SK-N-SH (cell line): Measurements from ENCODE around the gene PAX2. TPM values are rescaled to one million over a fixed set of nuclear protein-coding genes. Genes with fewer than 3 reads are reported as not detected.

Experiments used
- CTCF ChIA-PET: fragments of 300-600, 350-600 bp; formaldehyde crosslinking; extraction: SDS; loops from one replicate; lab custom pipeline; 2021; lab: Yijun Ruan, JAX
- POLR2A ChIA-PET: fragments of 350-600 bp; sonication (Branson Sonifier 250); formaldehyde crosslinking; extraction: SDS; loops from one replicate; lab custom pipeline; 2020; ENCODE audit warnings: antibody characterized with exemption, inconsistent platforms; lab: Yijun Ruan, JAX
- DNase-seq: peaks from one replicate; pipeline ENCODE4 v3.0.0; 2012
- H2AFZ ChIP-seq: fragments of 200-600 bp; sonication (generic); 2 replicates; pipeline ENCODE4 v1.8.1; 2016; ENCODE audit warnings: antibody characterized with exemption, mild to moderate bottlenecking, low read depth
- H3F3A ChIP-seq: fragments of 200-600 bp; sonication (generic); replicated peaks from 2 replicates; pipeline ENCODE3; 2016; ENCODE audit warnings: antibody characterized with exemption, mild to moderate bottlenecking; ENCODE audit not compliant: insufficient read depth
- H3K27ac ChIP-seq, 2 experiments: fragments of 200-500 bp in 1 of 2; fragments of 200-600 bp in 1 of 2; sonication (Bioruptor generic) in 1 of 2; sonication (generic), shearing (Covaris generic) in 1 of 2; 2 replicates each; pipeline versions ENCODE4 v1.5.1 to v1.6.1; 2014 to 2016; ENCODE audit warnings: low read depth in 2 of 2, inconsistent platforms in 1 of 2, low read length in 1 of 2, mild to moderate bottlenecking in 1 of 2, mixed read lengths in 1 of 2
- H3K27me3 ChIP-seq: fragments of 200-600 bp; sonication (generic), shearing (Covaris generic); 2 replicates; pipeline ENCODE4 v1.6.1; 2016; ENCODE audit warnings: mixed run types; ENCODE audit not compliant: insufficient read depth
- H3K36me3 ChIP-seq, 2 experiments: fragments of 200-500 bp in 1 of 2; fragments of 200-600 bp in 1 of 2; sonication (Bioruptor generic) in 1 of 2; sonication (generic) in 1 of 2; replicated peaks in 1 of 2; 2 replicates each; pipeline versions ENCODE3 to v1.5.1; 2014 to 2016; ENCODE audit warnings: low read length in 1 of 2, mild to moderate bottlenecking in 1 of 2; ENCODE audit not compliant: insufficient read depth in 2 of 2, control insufficient read depth in 1 of 2
- H3K4me1 ChIP-seq, 2 experiments: fragments of 200-500 bp in 1 of 2; fragments of 200-600 bp in 1 of 2; sonication (Bioruptor generic) in 1 of 2; sonication (generic), shearing (Covaris generic) in 1 of 2; 2 replicates each; pipeline versions ENCODE4 v1.5.1 to v1.6.1; 2014 to 2016; ENCODE audit warnings: low read depth in 1 of 2, low read length in 1 of 2, mixed run types in 1 of 2; ENCODE audit not compliant: insufficient read depth in 2 of 2, control insufficient read depth in 1 of 2
- H3K4me2 ChIP-seq: fragments of 200-600 bp; sonication (generic), shearing (Covaris generic); 2 replicates; pipeline ENCODE4 v1.6.1; 2017; ENCODE audit warnings: mixed run types
- H3K4me3 ChIP-seq, 2 experiments: fragments of 200-500 bp in 1 of 2; fragments of 200-600 bp in 1 of 2; sonication (Bioruptor generic) in 1 of 2; sonication (generic), shearing (Covaris generic) in 1 of 2; 2 replicates each; pipeline versions ENCODE4 v1.5.1 to v1.8.1; 2014 to 2016; ENCODE audit warnings: low read depth in 2 of 2, inconsistent platforms in 1 of 2, low read length in 1 of 2, mild to moderate bottlenecking in 1 of 2, mixed read lengths in 1 of 2, moderate library complexity in 1 of 2
- H3K79me2 ChIP-seq: fragments of 200-600 bp; sonication (generic); 2 replicates; pipeline ENCODE4 v1.8.1; 2017; ENCODE audit warnings: mild to moderate bottlenecking; ENCODE audit not compliant: insufficient read depth
- H3K9ac ChIP-seq: fragments of 200-600 bp; sonication (generic); 2 replicates; pipeline ENCODE4 v1.6.1; 2017; ENCODE audit warnings: mixed run types
- H3K9me2 ChIP-seq: fragments of 200-600 bp; sonication (generic); 2 replicates; pipeline ENCODE4 v1.6.1; 2017; ENCODE audit warnings: mixed run types
- H3K9me3 ChIP-seq: fragments of 200-600 bp; sonication (generic); 2 replicates; pipeline ENCODE4 v1.6.1; 2017; ENCODE audit warnings: mixed run types, mild to moderate bottlenecking, moderate library complexity
- H4K20me1 ChIP-seq: fragments of 200-600 bp; sonication (generic); 2 replicates; pipeline ENCODE4 v1.6.1; 2017; ENCODE audit warnings: mild to moderate bottlenecking, mixed run types; ENCODE audit not compliant: insufficient read depth
- FOSL2 ChIP-seq: IDR thresholded peaks from 2 replicates; pipeline ENCODE4 v1.4.0; 2012; ENCODE audit warnings: low read depth, mild to moderate bottlenecking, moderate library complexity, borderline replicate concordance
- FOXJ3 ChIP-seq: sonication (generic); formaldehyde crosslinking; IDR thresholded peaks from 2 replicates; pipeline ENCODE4 v1.5.1; 2020; ENCODE audit warnings: mild to moderate bottlenecking, missing genetic modification reagents
- RAD21 ChIP-seq: IDR thresholded peaks from 2 replicates; pipeline ENCODE4 v1.6.1; 2012; ENCODE audit warnings: mild to moderate bottlenecking, low read length
- RCOR1 ChIP-seq: fragments of 150-350 bp; IDR thresholded peaks from 2 replicates; pipeline ENCODE4 v1.6.1; 2017; ENCODE audit warnings: antibody characterized with exemption, low read length
- RFX5 ChIP-seq: IDR thresholded peaks from 2 replicates; pipeline ENCODE4 v1.6.1; 2012; ENCODE audit warnings: mild to moderate bottlenecking, improper control_type of control experiment, low read length
- TCF12 ChIP-seq: IDR thresholded peaks from 2 replicates; pipeline ENCODE4 v1.4.0; 2012
- YY1 ChIP-seq: IDR thresholded peaks from 2 replicates; pipeline ENCODE4 v1.4.0; 2012; ENCODE audit warnings: low read depth, mild to moderate bottlenecking
- WGBS: methylation state at CpG from one replicate; pipeline ENCODE4 v1.1.6; 2017; ENCODE audit warnings: low lambda C conversion rate; 5-methylcytosine and 5-hydroxymethylcytosine counted together
- polyA plus RNA-seq, 3 experiments: library from polyadenylated mRNA; depleted of rRNA; stranded (reverse); fragments of >200 nt; gene quantifications; 2 replicates each; pipeline ENCODE4 v1.2.3, GENCODE V29; 2012
- TF ChIP-seq, protein P1 (sequence below): IDR thresholded peaks from 2 replicates; pipeline ENCODE4 v1.4.0; 2012; ENCODE audit warnings: low read depth, borderline replicate concordance
- TF ChIP-seq, protein P2 (sequence below): fragments of 200-600 bp; sonication (generic); IDR thresholded peaks from 2 replicates; pipeline ENCODE4 v1.6.1; 2017; ENCODE audit warnings: antibody characterized with exemption, mild to moderate bottlenecking, moderate library complexity
- TF ChIP-seq, protein P3 (sequence below): IDR thresholded peaks from 2 replicates; pipeline ENCODE4 v1.4.0; 2012; ENCODE audit warnings: low read depth, borderline replicate concordance
- TF ChIP-seq, protein P4 (sequence below): fragments of 150-350 bp; IDR thresholded peaks from 2 replicates; pipeline ENCODE4 v1.6.1; 2017; ENCODE audit warnings: antibody characterized with exemption, low read length, low read depth, borderline replicate concordance

The PAX2 gene
- polyA plus RNA-seq, 1 of the 3 experiments (the other 2 are of a cell fraction), result not detected

DNA sequence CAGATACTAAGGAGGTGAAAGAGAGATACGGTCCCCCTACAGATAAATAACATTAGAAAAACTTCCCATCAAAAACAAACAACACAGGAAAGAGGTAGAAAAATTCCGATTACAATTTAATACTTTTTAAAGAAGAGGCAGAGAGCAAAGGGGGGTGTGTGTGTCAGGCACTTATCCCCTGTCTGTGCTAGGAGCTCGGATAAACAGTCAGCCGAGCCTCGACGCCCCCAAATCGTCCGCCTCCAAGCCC is 3.6 kb downstream of the PAX2 start (continued):
- TF ChIP-seq, protein P1, sequence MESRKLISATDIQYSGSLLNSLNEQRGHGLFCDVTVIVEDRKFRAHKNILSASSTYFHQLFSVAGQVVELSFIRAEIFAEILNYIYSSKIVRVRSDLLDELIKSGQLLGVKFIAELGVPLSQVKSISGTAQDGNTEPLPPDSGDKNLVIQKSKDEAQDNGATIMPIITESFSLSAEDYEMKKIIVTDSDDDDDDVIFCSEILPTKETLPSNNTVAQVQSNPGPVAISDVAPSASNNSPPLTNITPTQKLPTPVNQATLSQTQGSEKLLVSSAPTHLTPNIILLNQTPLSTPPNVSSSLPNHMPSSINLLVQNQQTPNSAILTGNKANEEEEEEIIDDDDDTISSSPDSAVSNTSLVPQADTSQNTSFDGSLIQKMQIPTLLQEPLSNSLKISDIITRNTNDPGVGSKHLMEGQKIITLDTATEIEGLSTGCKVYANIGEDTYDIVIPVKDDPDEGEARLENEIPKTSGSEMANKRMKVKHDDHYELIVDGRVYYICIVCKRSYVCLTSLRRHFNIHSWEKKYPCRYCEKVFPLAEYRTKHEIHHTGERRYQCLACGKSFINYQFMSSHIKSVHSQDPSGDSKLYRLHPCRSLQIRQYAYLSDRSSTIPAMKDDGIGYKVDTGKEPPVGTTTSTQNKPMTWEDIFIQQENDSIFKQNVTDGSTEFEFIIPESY, result no peak
- TF ChIP-seq, protein P2, sequence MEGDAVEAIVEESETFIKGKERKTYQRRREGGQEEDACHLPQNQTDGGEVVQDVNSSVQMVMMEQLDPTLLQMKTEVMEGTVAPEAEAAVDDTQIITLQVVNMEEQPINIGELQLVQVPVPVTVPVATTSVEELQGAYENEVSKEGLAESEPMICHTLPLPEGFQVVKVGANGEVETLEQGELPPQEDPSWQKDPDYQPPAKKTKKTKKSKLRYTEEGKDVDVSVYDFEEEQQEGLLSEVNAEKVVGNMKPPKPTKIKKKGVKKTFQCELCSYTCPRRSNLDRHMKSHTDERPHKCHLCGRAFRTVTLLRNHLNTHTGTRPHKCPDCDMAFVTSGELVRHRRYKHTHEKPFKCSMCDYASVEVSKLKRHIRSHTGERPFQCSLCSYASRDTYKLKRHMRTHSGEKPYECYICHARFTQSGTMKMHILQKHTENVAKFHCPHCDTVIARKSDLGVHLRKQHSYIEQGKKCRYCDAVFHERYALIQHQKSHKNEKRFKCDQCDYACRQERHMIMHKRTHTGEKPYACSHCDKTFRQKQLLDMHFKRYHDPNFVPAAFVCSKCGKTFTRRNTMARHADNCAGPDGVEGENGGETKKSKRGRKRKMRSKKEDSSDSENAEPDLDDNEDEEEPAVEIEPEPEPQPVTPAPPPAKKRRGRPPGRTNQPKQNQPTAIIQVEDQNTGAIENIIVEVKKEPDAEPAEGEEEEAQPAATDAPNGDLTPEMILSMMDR, result no peak
- TF ChIP-seq RAD21, result no peak
- TF ChIP-seq FOSL2, result no peak
- TF ChIP-seq, protein P3, sequence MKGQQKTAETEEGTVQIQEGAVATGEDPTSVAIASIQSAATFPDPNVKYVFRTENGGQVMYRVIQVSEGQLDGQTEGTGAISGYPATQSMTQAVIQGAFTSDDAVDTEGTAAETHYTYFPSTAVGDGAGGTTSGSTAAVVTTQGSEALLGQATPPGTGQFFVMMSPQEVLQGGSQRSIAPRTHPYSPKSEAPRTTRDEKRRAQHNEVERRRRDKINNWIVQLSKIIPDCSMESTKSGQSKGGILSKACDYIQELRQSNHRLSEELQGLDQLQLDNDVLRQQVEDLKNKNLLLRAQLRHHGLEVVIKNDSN, result no peak
- no peak for TF ChIP-seq TCF12
- TF ChIP-seq RCOR1, result no peak

DNA sequence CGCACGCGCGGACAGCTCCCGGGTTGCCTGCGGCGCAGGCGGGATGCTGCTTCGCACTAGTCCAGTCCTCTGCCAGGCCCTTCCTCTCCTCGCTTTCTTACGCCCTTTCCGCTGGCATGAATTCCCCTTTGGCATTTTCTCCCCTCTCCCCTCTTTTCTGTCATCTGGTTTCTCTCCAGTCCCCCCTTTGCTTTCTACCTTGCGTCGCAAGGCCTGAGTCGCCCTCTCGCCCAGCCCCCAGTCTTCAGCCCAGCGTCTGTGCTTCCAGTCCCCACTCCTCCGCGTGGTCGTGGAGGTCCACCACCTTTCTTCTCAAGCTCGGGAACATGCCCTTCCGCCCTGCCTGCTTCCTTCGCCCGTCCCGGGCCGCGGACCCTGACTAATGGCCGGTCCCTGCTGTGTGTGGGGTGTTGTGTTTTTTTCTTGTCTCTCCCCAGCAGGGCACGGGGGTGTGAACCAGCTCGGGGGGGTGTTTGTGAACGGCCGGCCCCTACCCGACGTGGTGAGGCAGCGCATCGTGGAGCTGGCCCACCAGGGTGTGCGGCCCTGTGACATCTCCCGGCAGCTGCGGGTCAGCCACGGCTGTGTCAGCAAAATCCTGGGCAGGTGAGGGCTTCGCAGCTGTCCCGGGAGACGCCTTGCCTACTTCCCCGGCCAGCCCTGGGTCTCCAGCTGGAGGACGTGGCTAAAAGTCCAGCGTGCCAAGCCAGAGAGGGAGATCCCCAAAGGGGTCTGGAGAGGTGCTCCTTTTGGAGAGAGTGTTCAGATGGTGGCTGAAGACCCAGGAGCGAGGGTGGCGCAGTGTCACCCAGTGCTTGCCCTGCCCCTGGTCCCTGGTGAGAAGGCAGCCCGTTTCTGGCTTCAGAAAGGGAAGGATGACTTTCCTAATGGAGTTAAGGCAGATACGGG is 4.2 kb downstream of the PAX2 start:
- Histone ChIP-seq H3K4me2 (no peak overlapping the region), H3K9me3 (no peaks in the 10 kb centered on the region), H3K79me2 (no peaks in the 10 kb centered on the region), H3K4me1 (peaks cover 0 to 9% of the 10 kb centered on the region in 2 experiments; a peak in 1 of 4 replicates), H3F3A (no peaks in the 10 kb centered on the region), H3K4me3 (no peak overlapping the region), H3K27me3 (peaks cover 96% of the 10 kb centered on the region), H3K27ac (no peak overlapping the region), H3K9ac (no peak overlapping the region), H2AFZ (no peak overlapping the region), H3K36me3 (no peaks in the 10 kb centered on the region), H4K20me1 (0 out of 2 replicates have a peak, but pooled peaks cover 6% of the 10 kb centered on the region), H3K9me2 (no peaks in the 10 kb centered on the region)
- WGBS, result 43% methylated on average over 33 of the region's 50 CpGs
- TF ChIP-seq, protein P4, sequence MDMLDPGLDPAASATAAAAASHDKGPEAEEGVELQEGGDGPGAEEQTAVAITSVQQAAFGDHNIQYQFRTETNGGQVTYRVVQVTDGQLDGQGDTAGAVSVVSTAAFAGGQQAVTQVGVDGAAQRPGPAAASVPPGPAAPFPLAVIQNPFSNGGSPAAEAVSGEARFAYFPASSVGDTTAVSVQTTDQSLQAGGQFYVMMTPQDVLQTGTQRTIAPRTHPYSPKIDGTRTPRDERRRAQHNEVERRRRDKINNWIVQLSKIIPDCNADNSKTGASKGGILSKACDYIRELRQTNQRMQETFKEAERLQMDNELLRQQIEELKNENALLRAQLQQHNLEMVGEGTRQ, result no peak
- TF ChIP-seq, protein P2, result no peak
- TF ChIP-seq, protein P3, result no peak
- TF ChIP-seq, protein P1, result no peak
- TF ChIP-seq YY1, result no peak
- no peak for TF ChIP-seq RFX5
- TF ChIP-seq FOXJ3 (CRISPR knock-in tag), result no peak
- ChIA-PET POLR2A (no interaction called here), CTCF (interaction anchor here (0.6 to 3.8 kb wide), 7 partner anchors 9 to 187 kb away, joined by 3 to 22 read pairs (median 3); no protein-coding TSS in a partner anchor)
- DNase-seq, result peak; percentile 54
